ENCODE data around the gene ABCF3. TPM values are rescaled to one million over a fixed set of nuclear protein-coding genes. Genes with fewer than 3 reads are reported as not detected.

The ABCF3 gene
- total RNA-seq, 1 experiment from 2014 or later: 63.6 TPM

DNA sequence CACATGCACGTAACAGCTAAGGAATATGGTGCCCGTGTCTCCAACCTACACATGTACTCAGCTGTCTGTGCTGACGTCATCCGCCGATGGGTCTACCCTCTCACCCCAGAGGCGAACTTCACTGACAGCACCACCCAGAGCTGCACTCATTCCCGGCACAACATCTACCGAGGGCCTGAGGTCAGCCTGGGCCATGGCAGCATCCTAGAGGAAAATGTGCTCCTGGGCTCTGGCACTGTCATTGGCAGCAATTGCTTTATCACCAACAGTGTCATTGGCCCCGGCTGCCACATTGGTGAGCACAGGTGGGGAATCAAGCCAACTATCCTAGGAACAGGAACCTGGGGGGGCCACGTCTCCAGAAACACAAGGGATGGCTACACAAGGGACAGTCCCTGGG, 45.6 kb upstream of the ABCF3 start (continued):
- TF ChIP-seq, protein P1, sequence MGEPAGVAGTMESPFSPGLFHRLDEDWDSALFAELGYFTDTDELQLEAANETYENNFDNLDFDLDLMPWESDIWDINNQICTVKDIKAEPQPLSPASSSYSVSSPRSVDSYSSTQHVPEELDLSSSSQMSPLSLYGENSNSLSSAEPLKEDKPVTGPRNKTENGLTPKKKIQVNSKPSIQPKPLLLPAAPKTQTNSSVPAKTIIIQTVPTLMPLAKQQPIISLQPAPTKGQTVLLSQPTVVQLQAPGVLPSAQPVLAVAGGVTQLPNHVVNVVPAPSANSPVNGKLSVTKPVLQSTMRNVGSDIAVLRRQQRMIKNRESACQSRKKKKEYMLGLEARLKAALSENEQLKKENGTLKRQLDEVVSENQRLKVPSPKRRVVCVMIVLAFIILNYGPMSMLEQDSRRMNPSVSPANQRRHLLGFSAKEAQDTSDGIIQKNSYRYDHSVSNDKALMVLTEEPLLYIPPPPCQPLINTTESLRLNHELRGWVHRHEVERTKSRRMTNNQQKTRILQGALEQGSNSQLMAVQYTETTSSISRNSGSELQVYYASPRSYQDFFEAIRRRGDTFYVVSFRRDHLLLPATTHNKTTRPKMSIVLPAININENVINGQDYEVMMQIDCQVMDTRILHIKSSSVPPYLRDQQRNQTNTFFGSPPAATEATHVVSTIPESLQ (CRISPR knock-in tag; IDR thresholded peaks at IDR 0.05): no peak
- TF ChIP-seq TEAD1 (CRISPR knock-in tag; IDR thresholded peaks at IDR 0.05): no peak

DNA sequence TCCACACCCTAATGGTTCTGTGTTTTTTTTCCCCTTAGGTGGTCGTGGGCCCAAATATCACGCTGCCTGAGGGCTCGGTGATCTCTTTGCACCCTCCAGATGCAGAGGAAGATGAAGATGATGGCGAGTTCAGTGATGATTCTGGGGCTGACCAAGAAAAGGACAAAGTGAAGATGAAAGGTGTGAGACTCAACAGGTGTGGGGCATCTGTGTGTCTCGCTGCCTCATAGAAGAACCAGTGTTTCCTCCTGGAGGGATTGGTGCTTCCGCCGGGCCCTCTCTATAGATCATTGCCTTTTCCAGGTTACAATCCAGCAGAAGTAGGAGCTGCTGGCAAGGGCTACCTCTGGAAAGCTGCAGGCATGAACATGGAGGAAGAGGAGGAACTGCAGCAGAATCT, 43.8 kb upstream of the ABCF3 start:
- CTCF ChIA-PET: no interaction called here
- ATAC-seq (no peak), DNase-seq (ENCODE audit: low spot score) (no peak)
- no peak overlapping the region for H3K27ac Mint-ChIP-seq
- TF ChIP-seq KAT7 (CRISPR knock-in tag; IDR thresholded peaks at IDR 0.05; ENCODE audit: borderline replicate concordance): no peak
- TF ChIP-seq ZNF263 (CRISPR knock-in tag; IDR thresholded peaks at IDR 0.05; ENCODE audit: low read depth): no peak
- no peak for TF ChIP-seq PRRX2 (CRISPR knock-in tag; IDR thresholded peaks at IDR 0.05)
- TF ChIP-seq FOXP1 (CRISPR knock-in tag; IDR thresholded peaks at IDR 0.05; ENCODE audit: borderline replicate concordance): no peak
- TF ChIP-seq ESRRA (CRISPR knock-in tag; IDR thresholded peaks at IDR 0.05; ENCODE audit: borderline replicate concordance): no peak
- TF ChIP-seq CREM (CRISPR knock-in tag; IDR thresholded peaks at IDR 0.05): no peak
- TF ChIP-seq, protein P2, sequence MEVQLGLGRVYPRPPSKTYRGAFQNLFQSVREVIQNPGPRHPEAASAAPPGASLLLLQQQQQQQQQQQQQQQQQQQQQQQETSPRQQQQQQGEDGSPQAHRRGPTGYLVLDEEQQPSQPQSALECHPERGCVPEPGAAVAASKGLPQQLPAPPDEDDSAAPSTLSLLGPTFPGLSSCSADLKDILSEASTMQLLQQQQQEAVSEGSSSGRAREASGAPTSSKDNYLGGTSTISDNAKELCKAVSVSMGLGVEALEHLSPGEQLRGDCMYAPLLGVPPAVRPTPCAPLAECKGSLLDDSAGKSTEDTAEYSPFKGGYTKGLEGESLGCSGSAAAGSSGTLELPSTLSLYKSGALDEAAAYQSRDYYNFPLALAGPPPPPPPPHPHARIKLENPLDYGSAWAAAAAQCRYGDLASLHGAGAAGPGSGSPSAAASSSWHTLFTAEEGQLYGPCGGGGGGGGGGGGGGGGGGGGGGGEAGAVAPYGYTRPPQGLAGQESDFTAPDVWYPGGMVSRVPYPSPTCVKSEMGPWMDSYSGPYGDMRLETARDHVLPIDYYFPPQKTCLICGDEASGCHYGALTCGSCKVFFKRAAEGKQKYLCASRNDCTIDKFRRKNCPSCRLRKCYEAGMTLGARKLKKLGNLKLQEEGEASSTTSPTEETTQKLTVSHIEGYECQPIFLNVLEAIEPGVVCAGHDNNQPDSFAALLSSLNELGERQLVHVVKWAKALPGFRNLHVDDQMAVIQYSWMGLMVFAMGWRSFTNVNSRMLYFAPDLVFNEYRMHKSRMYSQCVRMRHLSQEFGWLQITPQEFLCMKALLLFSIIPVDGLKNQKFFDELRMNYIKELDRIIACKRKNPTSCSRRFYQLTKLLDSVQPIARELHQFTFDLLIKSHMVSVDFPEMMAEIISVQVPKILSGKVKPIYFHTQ (CRISPR knock-in tag; IDR thresholded peaks at IDR 0.05): no peak
- TF ChIP-seq EMX1 (CRISPR knock-in tag; IDR thresholded peaks at IDR 0.05): no peak
- TF ChIP-seq, protein P3, sequence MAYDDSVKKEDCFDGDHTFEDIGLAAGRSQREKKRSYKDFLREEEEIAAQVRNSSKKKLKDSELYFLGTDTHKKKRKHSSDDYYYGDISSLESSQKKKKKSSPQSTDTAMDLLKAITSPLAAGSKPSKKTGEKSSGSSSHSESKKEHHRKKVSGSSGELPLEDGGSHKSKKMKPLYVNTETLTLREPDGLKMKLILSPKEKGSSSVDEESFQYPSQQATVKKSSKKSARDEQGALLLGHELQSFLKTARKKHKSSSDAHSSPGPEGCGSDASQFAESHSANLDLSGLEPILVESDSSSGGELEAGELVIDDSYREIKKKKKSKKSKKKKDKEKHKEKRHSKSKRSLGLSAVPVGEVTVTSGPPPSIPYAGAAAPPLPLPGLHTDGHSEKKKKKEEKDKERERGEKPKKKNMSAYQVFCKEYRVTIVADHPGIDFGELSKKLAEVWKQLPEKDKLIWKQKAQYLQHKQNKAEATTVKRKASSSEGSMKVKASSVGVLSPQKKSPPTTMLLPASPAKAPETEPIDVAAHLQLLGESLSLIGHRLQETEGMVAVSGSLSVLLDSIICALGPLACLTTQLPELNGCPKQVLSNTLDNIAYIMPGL (CRISPR knock-in tag; IDR thresholded peaks at IDR 0.05): no peak
- TF ChIP-seq RORB (CRISPR knock-in tag; IDR thresholded peaks at IDR 0.05): no peak
- TF ChIP-seq, protein P4, sequence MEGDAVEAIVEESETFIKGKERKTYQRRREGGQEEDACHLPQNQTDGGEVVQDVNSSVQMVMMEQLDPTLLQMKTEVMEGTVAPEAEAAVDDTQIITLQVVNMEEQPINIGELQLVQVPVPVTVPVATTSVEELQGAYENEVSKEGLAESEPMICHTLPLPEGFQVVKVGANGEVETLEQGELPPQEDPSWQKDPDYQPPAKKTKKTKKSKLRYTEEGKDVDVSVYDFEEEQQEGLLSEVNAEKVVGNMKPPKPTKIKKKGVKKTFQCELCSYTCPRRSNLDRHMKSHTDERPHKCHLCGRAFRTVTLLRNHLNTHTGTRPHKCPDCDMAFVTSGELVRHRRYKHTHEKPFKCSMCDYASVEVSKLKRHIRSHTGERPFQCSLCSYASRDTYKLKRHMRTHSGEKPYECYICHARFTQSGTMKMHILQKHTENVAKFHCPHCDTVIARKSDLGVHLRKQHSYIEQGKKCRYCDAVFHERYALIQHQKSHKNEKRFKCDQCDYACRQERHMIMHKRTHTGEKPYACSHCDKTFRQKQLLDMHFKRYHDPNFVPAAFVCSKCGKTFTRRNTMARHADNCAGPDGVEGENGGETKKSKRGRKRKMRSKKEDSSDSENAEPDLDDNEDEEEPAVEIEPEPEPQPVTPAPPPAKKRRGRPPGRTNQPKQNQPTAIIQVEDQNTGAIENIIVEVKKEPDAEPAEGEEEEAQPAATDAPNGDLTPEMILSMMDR (IDR thresholded peaks at IDR 0.05): no peak
- TF ChIP-seq SOX15 (CRISPR knock-in tag; IDR thresholded peaks at IDR 0.05): no peak
- TF ChIP-seq, protein P5, sequence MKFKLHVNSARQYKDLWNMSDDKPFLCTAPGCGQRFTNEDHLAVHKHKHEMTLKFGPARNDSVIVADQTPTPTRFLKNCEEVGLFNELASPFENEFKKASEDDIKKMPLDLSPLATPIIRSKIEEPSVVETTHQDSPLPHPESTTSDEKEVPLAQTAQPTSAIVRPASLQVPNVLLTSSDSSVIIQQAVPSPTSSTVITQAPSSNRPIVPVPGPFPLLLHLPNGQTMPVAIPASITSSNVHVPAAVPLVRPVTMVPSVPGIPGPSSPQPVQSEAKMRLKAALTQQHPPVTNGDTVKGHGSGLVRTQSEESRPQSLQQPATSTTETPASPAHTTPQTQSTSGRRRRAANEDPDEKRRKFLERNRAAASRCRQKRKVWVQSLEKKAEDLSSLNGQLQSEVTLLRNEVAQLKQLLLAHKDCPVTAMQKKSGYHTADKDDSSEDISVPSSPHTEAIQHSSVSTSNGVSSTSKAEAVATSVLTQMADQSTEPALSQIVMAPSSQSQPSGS (CRISPR knock-in tag; IDR thresholded peaks at IDR 0.05; ENCODE audit: borderline replicate concordance, low read depth): no peak
- TF ChIP-seq, protein P6, sequence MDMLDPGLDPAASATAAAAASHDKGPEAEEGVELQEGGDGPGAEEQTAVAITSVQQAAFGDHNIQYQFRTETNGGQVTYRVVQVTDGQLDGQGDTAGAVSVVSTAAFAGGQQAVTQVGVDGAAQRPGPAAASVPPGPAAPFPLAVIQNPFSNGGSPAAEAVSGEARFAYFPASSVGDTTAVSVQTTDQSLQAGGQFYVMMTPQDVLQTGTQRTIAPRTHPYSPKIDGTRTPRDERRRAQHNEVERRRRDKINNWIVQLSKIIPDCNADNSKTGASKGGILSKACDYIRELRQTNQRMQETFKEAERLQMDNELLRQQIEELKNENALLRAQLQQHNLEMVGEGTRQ (CRISPR knock-in tag; IDR thresholded peaks at IDR 0.05): no peak
- no peak for TF ChIP-seq GRHL2 (CRISPR knock-in tag; IDR thresholded peaks at IDR 0.05; ENCODE audit: insufficient replicate concordance, severe bottlenecking)
- no peak for TF ChIP-seq NR1H2 (CRISPR knock-in tag; IDR thresholded peaks at IDR 0.05)
- no peak for TF ChIP-seq ETV6 (CRISPR knock-in tag; IDR thresholded peaks at IDR 0.05)
- peaks cover 42% of the 10 kb centered on the region for H3K36me3 Mint-ChIP-seq
- no peak overlapping the region for H3K4me3 Mint-ChIP-seq
- no peaks in the 10 kb centered on the region for H3K9me3 Mint-ChIP-seq
- H3K4me1 Mint-ChIP-seq: no peaks in the 10 kb centered on the region
- H3K27me3 Mint-ChIP-seq (ENCODE audit: low read depth): no peaks in the 10 kb centered on the region
- POLR2A ChIA-PET: no interaction called here

All from WTC11 (cell line).